ENCODE data around the gene PPARGC1A. TPM values are rescaled to one million over a fixed set of nuclear protein-coding genes. Genes with fewer than 3 reads are reported as not detected.

The PPARGC1A gene
- total and polyA plus RNA-seq, 2 donors (not counting 3 experiments of a cell fraction or from before 2014, with no cell fraction given) = not detected

DNA sequence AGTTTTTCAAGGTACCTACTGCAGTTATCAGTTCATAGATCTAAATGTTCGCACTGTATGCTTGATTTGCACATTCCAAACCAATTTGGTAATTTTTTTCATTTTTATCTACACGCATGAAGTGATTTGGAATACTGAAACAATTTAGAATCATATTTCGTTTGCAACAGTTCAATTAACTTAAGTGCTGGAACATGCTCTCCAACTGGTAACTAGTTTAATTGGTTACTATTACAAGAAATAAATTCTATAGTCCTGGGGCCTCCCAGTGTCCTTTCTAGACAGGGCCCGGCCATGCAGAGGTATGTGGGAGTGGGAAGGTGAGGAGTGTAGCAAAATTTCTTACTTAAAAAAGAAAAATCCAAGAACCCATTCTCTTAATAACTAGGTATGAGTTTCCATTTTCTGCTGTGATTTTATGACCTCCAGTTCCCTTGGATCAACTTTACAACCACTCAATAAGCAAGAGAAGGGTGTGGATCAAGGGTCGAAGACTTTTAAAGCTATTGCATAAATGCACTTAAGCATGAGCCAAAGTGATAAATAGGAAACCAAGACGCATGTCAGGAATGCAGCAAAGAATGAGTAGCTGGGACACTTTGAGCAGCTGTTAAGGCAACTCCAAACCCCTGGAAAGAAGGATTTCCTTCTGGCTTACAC, 106.9 kb downstream of the PPARGC1A start:
- H3K4me2 ChIP-seq (ENCODE audit: insufficient read depth, low read length) = no peak overlapping the region
- no peaks in the 10 kb centered on the region for H3K79me2 ChIP-seq (ENCODE audit: control insufficient read depth, insufficient read depth, low read length)
- no TSS peak for BruUV-seq (replicated peaks)
- no peak for FAIRE-seq
- no peak overlapping the region for H3K4me3 ChIP-seq (replicated peaks in 1 of 3; ENCODE audit: insufficient read depth in 1 of 3, low read depth in 1 of 3, low read length in 3 of 3)
- H2AFZ ChIP-seq (ENCODE audit: low read depth, low read length) = no peak overlapping the region
- no peak overlapping the region for H3K9ac ChIP-seq (replicated peaks; ENCODE audit: extremely low read depth, insufficient read depth, low read length)
- no peak for TF ChIP-seq POLR2AphosphoS5 (IDR thresholded peaks at IDR 0.05; ENCODE audit: insufficient read depth, low read depth, low read length)
- TF ChIP-seq, protein P1, sequence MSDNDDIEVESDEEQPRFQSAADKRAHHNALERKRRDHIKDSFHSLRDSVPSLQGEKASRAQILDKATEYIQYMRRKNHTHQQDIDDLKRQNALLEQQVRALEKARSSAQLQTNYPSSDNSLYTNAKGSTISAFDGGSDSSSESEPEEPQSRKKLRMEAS (IDR thresholded peaks at IDR 0.05; ENCODE audit: insufficient read depth, insufficient read length) = no peak
- TF ChIP-seq, protein P2, sequence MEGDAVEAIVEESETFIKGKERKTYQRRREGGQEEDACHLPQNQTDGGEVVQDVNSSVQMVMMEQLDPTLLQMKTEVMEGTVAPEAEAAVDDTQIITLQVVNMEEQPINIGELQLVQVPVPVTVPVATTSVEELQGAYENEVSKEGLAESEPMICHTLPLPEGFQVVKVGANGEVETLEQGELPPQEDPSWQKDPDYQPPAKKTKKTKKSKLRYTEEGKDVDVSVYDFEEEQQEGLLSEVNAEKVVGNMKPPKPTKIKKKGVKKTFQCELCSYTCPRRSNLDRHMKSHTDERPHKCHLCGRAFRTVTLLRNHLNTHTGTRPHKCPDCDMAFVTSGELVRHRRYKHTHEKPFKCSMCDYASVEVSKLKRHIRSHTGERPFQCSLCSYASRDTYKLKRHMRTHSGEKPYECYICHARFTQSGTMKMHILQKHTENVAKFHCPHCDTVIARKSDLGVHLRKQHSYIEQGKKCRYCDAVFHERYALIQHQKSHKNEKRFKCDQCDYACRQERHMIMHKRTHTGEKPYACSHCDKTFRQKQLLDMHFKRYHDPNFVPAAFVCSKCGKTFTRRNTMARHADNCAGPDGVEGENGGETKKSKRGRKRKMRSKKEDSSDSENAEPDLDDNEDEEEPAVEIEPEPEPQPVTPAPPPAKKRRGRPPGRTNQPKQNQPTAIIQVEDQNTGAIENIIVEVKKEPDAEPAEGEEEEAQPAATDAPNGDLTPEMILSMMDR (IDR thresholded peaks at IDR 0.05; ENCODE audit: extremely low read depth in 1 of 2, insufficient read depth in 1 of 2, low read depth in 1 of 2, low read length in 2 of 2) = no peak
- no peak for TF ChIP-seq GATA2 (IDR thresholded peaks at IDR 0.05; ENCODE audit: insufficient read depth, insufficient read length, low read depth, low read length)
- TF ChIP-seq EZH2 (IDR thresholded peaks at IDR 0.05; ENCODE audit: borderline replicate concordance, low read depth, low read length, severe bottlenecking) = no peak
- TF ChIP-seq JUN (IDR thresholded peaks at IDR 0.05; ENCODE audit: borderline replicate concordance, insufficient read depth, insufficient read length, low read depth) = no peak
- no peak for TF ChIP-seq MYC (IDR thresholded peaks at IDR 0.05; ENCODE audit: low read depth, low read length)
- CTCF ChIA-PET = no interaction called here
- H3K9me3 ChIP-seq (replicated peaks; ENCODE audit: control insufficient read depth, insufficient read depth, low read length) = peaks cover 4% of the 10 kb centered on the region
- dilution Hi-C loops (cut with MboI; ENCODE audit: extremely low pct_ligation_motif_present, low sequenced_read_pairs) = no loop called here
- no peaks in the 10 kb centered on the region for H3K9me1 ChIP-seq (replicated peaks; ENCODE audit: control insufficient read depth, extremely low read depth, insufficient read depth, low read length)
- no peaks in the 10 kb centered on the region for H3K27me3 ChIP-seq (ENCODE audit: control insufficient read depth in 2 of 2, insufficient read depth in 2 of 2, low read length in 2 of 2)
- H3K27ac ChIP-seq (ENCODE audit: insufficient read depth, low read depth, low read length) = no peak overlapping the region
- DNase-seq (ENCODE audit: low read depth, low spot score) = no peak
- intact Hi-C loops (cut with micrococcal nuclease) = no loop called here
- no peaks in the 10 kb centered on the region for H4K20me1 ChIP-seq (replicated peaks; ENCODE audit: control insufficient read depth, extremely low read depth, insufficient read depth, low read length)
- H3K36me3 ChIP-seq (ENCODE audit: control insufficient read depth in 2 of 2, extremely low read depth in 1 of 2, insufficient read depth in 2 of 2, low read length in 2 of 2) = no peaks in the 10 kb centered on the region
- POLR2A ChIA-PET = no interaction called here
- H3K4me1 ChIP-seq (ENCODE audit: control insufficient read depth, extremely low read depth, insufficient read depth, low read length) = no peaks in the 10 kb centered on the region
